Pancreas (tissue), 10 donors: ENCODE results near the gene IFNAR1. TPM values are rescaled to one million over a fixed set of nuclear protein-coding genes. Genes with fewer than 3 reads are reported as not detected.

Experiments
- ATAC-seq, 4 donors: fragments of 200-7000 bp; cut with Tn5 transposase; one replicate each; pipeline versions ENCODE4 v1.8.0 to v1.9.1; 2020; ENCODE audit warnings: mild to moderate bottlenecking in 4 of 4, moderate library complexity in 4 of 4
- DNase-seq, 6 donors: peaks; one replicate each; pipeline ENCODE4 v3.0.0-alpha.2; 2020
- FAIRE-seq: peaks from 2 replicates; lab custom pipeline; 2012; peaks lifted over from hg19 to GRCh38; lab: Jason Lieb, UNC
- H3K27ac ChIP-seq, 4 donors: fragments of 200-600 bp; sonication (generic); 1 replicate in 3 of 4; 2 replicates in 1 of 4; pipeline versions ENCODE4 v1.5.0 to v1.8.0; 2020
- H3K27me3 ChIP-seq, 4 donors: fragments of 200-600 bp; one replicate each; pipeline ENCODE4 v1.8.0; 2021
- H3K36me3 ChIP-seq, 3 donors: fragments of 200-600 bp; sonication (generic) in 1 of 3; one replicate each; pipeline versions ENCODE4 v1.5.0 to v1.8.0; 2020 to 2021
- H3K4me1 ChIP-seq, 3 donors: fragments of 200-600 bp; one replicate each; pipeline ENCODE4 v1.8.0; 2021
- H3K4me3 ChIP-seq, 4 donors: fragments of 200-600 bp; sonication (generic) in 2 of 4; one replicate each; pipeline versions ENCODE4 v1.5.0 to v1.8.0; 2020 to 2021
- H3K9me3 ChIP-seq, 4 donors: fragments of 200-600 bp; one replicate each; pipeline ENCODE4 v1.8.0; 2021
- WGBS, 2 donors: extraction: QIAGEN DNeasy Blood & Tissue Kit; methylation state at CpG; one replicate each; pipeline ENCODE4 v1.1.7; 2013; 5-methylcytosine and 5-hydroxymethylcytosine counted together
- intact Hi-C, 3 donors: fragments of 100-400 bp; cut with DNase I; formaldehyde crosslinking; loops; one replicate each; pipeline versions ENCODE4 v1.11.1 to v1.14.2; 2022
- polyA plus RNA-seq, 2 donors: library from polyadenylated mRNA; stranded (reverse); fragments of 200-250 nt; gene quantifications; one replicate each; pipeline ENCODE4 v1.2.3, GENCODE V29; 2013
- total RNA-seq, 6 donors: library from RNA; stranded (reverse); fragmentation: NEBNext Ultra II Directional in 4 of 6; extraction: Animal tissue kit (Norgen Biotek cat#: 25700) in 4 of 6; gene quantifications; one replicate each; pipeline versions ENCODE4 v1.2.1 to v1.2.4, GENCODE V29; 2021 to 2023
- TF ChIP-seq, protein P1 (sequence below), 4 donors: fragments of 200-600 bp; sonication (generic) in 3 of 4; IDR thresholded peaks; one replicate each; pipeline versions ENCODE4 v1.5.0 to v1.8.0; 2021; ENCODE audit warnings: antibody characterized with exemption in 4 of 4
- donor health status: healthy with polysubstance abuse.
- donor health status: DM: no; HTN: no; CAD: no; lungs with moderate emphysema.
- donor health status: DM: no; HTN: no; CAD: no.
- donor health status: control.
- donor health status: control.
- donor health status: Bipolar disorder and iron deficiency.
- donor health status: DM: yes; HTN: yes; CAD: no.
- donor health status: DM: no; HTN: no; CAD: no.
- donor health status: DM: no; HTN: no; CAD: no.
- donor health status: DM: yes; HTN: yes; CAD: no.

The IFNAR1 gene
- total and polyA plus RNA-seq, 8 donors: 7.5 to 48.5 (median 23.1) TPM

DNA sequence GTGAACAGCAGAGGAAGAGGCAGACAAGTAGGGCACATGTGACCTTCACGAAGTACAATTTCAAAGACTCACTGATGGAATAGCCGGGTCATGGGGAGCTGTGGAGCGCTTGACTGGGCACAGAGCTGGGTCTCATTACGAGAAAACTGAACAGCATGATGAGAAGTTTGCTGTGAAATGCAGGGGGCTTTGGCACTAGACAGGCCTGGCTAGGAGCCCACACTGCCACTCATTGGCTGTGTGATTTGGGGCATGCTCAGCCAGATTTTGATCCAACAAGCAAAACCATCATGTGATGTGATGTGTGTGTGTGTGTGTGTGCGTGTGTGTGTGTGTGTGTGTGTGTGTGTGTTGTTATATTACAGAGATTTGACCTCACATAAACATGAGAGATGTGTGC, 73.6 kb downstream of the IFNAR1 start:
- Histone ChIP-seq H3K27ac (no peak overlapping the region), H3K4me3 (no peak overlapping the region), H3K9me3 (no peaks in the 10 kb centered on the region), H3K36me3 (no peaks in the 10 kb centered on the region), H3K4me1 (no peaks in the 10 kb centered on the region), H3K27me3 (no peaks in the 10 kb centered on the region)
- TF ChIP-seq, protein P1, sequence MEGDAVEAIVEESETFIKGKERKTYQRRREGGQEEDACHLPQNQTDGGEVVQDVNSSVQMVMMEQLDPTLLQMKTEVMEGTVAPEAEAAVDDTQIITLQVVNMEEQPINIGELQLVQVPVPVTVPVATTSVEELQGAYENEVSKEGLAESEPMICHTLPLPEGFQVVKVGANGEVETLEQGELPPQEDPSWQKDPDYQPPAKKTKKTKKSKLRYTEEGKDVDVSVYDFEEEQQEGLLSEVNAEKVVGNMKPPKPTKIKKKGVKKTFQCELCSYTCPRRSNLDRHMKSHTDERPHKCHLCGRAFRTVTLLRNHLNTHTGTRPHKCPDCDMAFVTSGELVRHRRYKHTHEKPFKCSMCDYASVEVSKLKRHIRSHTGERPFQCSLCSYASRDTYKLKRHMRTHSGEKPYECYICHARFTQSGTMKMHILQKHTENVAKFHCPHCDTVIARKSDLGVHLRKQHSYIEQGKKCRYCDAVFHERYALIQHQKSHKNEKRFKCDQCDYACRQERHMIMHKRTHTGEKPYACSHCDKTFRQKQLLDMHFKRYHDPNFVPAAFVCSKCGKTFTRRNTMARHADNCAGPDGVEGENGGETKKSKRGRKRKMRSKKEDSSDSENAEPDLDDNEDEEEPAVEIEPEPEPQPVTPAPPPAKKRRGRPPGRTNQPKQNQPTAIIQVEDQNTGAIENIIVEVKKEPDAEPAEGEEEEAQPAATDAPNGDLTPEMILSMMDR (IDR thresholded peaks at IDR 0.05): no peak
- no peak for FAIRE-seq
- 80 to 86% methylated on average over 5 of the region's 5 CpGs for WGBS, 2 donors
- no peak for ATAC-seq
- no peak for DNase-seq
- intact Hi-C loops: no loop called here

DNA sequence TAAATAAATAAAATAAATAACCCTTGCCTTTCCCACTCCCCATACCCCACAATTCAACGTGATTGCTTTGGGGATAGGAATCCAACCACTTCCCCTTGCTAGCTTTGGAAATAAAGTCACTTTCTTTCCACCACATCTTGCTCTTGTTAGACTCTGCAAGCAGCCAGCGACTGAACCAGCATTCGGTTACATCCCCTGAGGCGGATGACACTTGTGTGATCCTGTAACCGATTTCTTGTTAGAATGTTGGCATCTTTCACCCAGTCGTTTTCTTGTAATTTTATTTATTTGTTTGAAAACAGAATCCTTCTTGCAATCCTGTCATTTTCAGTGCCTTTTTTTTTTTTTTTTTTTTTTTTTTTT, 76.8 kb downstream of the IFNAR1 start:
- H3K4me1 ChIP-seq: peaks cover 0 to 17% (median 5%) of the 10 kb centered on the region in 3 donors
- FAIRE-seq (no peak), ATAC-seq (no peak), DNase-seq (no peak)
- H3K27me3 ChIP-seq: no peaks in the 10 kb centered on the region
- TF ChIP-seq, protein P1 (IDR thresholded peaks at IDR 0.05): no peak
- intact Hi-C loops: no loop called here
- H3K9me3 ChIP-seq: no peaks in the 10 kb centered on the region
- H3K36me3 ChIP-seq: no peaks in the 10 kb centered on the region
- no peak overlapping the region for H3K4me3 ChIP-seq
- H3K27ac ChIP-seq: peak overlapping the region in 2 of 4 donors; percentile 91 to 95
- WGBS, 2 donors: 87 to 95% methylated on average over 6 of the region's 6 CpGs

DNA sequence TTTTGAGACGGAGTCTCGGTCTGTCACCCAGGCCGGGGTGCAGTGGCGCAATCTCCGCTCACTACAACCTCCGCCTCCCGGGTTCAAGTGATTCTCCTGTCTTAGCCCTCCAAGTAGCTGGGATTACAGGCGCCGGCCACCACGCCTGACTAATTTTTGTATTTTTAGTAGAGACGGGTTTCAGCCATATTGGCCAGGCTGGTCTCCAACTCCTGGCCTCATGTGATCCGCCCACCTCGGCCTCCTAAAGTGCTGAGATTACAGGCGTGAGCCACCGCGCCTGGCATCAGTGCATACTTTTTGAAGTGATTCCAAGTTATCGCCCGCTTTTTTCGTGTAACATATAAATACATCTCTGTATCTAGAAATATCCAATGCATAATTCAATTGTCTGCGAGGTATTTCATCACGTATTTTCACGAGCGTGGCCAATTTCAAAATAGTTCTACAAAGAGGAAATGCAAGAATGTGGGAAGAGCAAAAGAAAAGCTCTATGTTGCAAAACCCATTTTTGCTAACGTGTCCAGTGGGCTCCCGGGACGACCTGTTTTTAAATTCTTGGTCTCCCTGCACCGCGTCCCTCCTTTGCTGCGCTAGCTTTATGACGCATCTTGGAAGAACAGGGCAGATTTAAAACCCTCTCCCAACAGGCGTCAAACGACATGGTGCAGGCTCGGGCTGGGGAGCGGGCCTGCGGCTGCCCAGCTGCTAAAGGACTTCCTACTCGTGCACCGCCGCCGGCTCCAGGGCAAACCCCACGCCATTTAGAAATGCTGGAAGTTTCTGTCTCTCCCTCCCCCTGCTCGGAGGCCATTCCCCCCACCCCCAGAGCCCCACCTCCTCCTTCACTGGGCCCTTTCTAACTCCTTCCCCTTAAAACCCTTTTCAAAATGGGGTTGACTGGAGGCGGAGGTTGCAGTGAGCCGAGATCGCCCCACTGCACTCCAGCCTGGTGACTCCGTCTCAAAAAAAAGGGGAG, 77.5 kb downstream of the IFNAR1 start:
- TF ChIP-seq, protein P1 (IDR thresholded peaks at IDR 0.05): no peak
- peak overlapping the region; percentile 57 to 95 (median 89) for H3K27ac ChIP-seq
- peak overlapping the region in 3 of 4 donors; percentile 81 to 92 (median 84) for H3K4me3 ChIP-seq
- FAIRE-seq: no peak
- H3K9me3 ChIP-seq: no peaks in the 10 kb centered on the region
- WGBS, 2 donors: 70 to 74% methylated on average over 44 to 45 of the region's 45 CpGs
- peak in 4 of 6 donors; percentile 19 to 61 (median 46) for DNase-seq
- intact Hi-C loops: no loop called here
- no peaks in the 10 kb centered on the region for H3K27me3 ChIP-seq
- peak; percentile 8 to 43 (median 34) for ATAC-seq
- peaks cover 0 to 23% (median 5%) of the 10 kb centered on the region in 3 donors for H3K4me1 ChIP-seq
- no peaks in the 10 kb centered on the region for H3K36me3 ChIP-seq

DNA sequence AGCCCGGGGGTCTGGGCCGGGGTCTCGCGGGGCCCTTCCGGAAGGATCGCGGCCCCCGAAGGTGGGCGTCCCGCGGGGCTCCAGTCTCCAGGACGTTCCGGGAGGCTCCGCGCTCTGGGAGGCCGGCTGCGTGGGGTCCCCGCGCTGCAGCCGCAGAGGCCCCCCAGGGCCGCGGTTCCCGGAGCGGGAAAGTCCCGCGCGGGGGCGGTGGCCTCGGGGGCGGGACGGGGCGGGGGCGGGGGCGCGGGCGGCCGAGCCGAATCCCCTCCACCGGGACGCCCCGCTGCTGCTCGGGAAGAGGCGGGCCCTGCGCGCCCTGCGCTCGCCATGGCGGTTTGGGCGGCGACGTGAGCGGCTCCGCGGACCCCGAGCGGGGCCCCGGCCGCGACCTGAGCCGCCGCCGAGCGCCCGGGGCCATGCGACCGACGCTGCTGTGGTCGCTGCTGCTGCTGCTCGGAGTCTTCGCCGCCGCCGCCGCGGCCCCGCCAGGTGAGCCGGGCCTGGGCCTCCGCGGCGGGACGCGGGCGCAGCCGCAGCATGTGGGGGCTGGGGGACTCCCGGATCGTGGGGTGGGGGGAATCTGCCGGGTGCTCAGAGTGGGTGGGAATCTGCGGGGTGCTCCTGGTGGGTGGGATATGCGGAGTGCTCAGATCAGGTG, 78.5 kb downstream of the IFNAR1 start, which contains the start of gene IFNGR2:
TSS of gene IFNGR2 (plus strand) at position 286 of the 658 bp plus-strand sequence. CDS start at position 417, 131 bp downstream.
- no peak for FAIRE-seq
- peak; percentile 46 to 71 (median 58) for ATAC-seq
- Histone ChIP-seq H3K36me3 (no peaks in the 10 kb centered on the region), H3K27ac (peak within 1 kb of the TSS; percentile 75 to 95 (median 89)), H3K27me3 (no peaks in the 10 kb centered on the region), H3K4me1 (peaks cover 0 to 23% (median 5%) of the 10 kb centered on the region in 3 donors), H3K4me3 (peak within 1 kb of the TSS; percentile 45 to 92 (median 82)), H3K9me3 (no peaks in the 10 kb centered on the region)
- intact Hi-C loops: no loop called here
- TF ChIP-seq, protein P1 (IDR thresholded peaks at IDR 0.05): no peak
- DNase-seq: peak; percentile 33 to 83 (median 53)
- WGBS, 2 donors: 0 to 1% methylated on average over 41 to 89 of the region's 89 CpGs
